GM18868 (cell line): ENCODE data around the gene MBTPS1.
"Not testable (repeated sequence)": the region's sequence is repeated elsewhere in the genome, so short reads cannot be mapped to it uniquely, and the experiment has no call there.

ENCODE experiments used
- ATAC-seq: cut with Tn5 transposase; IDR thresholded peaks from one replicate; pipeline ENCODE4 v1.9.1; 2021; ENCODE audit warnings: mild to moderate bottlenecking, moderate library complexity; ENCODE audit not compliant: unreplicated experiment

The MBTPS1 gene

GRCh38 chr16:84137769-84138357, 21.1 kb upstream of the MBTPS1 start:
- no peak for ATAC-seq

DNA sequence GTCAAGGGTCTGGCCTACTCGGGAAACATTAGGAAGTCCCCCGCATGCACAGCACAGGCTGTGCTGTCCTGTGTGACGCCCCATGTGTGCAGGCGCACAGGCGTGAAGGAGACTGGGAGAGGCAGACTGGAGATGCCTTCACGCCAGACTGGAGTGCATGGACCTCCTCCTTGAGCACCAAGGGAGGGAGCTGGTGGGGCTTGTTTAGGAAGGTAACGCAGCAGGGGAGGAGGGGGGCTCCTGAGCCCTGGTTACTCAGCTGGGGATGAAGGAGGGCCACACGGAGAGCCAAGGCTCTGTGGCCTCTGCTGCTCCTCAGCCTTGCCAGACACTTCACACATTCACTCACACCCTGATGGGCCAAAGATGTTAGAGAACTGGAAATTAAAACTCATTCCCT, 20.5 kb upstream of the MBTPS1 start:
- ATAC-seq, result no peak

- no peak for ATAC-seq
Measured at GRCh38 chr16:84136331-84137125, 19.8 kb upstream of the MBTPS1 start.

DNA sequence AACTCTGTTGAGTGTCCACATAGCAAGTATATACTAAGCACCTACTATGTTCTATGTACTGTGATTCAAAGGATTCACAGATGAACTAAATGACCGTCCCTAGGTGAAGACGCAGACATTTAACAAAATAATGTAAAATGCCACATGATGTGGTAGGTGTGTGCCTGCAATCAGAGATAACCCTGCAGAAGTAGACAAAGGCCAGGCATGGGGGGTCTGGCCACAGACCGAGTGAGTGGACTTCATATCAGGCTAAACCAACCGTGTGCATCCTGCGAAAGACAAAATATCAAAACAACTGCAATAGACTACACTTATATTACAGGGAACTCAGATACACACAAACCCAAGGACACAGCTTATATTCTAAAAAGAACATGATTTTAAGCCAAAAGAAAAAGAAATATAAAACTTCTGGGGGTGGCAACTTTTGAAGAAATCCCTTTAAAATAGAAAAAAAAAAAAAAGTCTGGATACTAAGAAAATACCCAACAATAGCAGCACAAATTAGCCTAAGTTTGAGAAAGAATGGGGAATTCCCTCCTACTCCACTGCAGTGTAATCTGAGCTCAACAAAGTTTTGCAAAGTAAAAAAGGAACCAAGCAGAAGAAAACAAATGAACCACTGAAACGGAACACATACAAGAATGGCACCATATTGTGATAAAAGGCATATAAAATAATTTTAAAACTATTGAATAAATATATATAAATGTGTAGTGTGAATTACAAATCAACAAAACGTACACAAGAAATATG, 16.0 kb upstream of the MBTPS1 start:
- ATAC-seq, result peak; percentile 57

GRCh38 chr16:84131117-84131516, 14.4 kb upstream of the MBTPS1 start:
- ATAC-seq, result no peak

- ATAC-seq, result peak; percentile 53
Measured at GRCh38 chr16:84124257-84125073, 7.7 kb upstream of the MBTPS1 start.

- ATAC-seq, result no peak
Measured at GRCh38 chr16:84121007-84121406, 4.3 kb upstream of the MBTPS1 start.

GRCh38 chr16:84120023-84120422, 3.3 kb upstream of the MBTPS1 start:
- ATAC-seq, result no peak

GRCh38 chr16:84119368-84119767, 2.6 kb upstream of the MBTPS1 start:
- no peak for ATAC-seq

GRCh38 chr16:84118315-84118714, 1.6 kb upstream of the MBTPS1 start:
- ATAC-seq, result not testable (repeated sequence)

DNA sequence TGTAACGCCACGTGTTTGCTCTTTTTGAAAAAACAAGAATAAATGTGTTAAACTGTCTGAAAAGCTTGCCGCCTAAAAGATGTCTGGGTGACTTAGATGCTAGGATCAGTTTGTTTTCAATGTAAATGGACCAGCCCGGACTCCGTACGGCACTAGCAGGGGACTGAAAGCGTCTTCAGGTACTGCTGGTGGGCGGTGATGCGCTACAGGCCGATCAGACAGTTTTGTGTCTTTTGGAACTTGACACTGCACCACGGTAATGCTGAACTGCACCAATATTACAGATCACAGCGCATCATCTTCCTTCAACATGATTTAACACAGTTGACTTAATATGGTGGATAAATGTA, 727 bp upstream of the MBTPS1 start:
- no peak for ATAC-seq

GRCh38 chr16:84115919-84116719, 623 bp downstream of the MBTPS1 start:
- ATAC-seq, result peak; percentile 35

GRCh38 chr16:84111949-84112348, 4.8 kb downstream of the MBTPS1 start:
- not testable (repeated sequence) for ATAC-seq

- ATAC-seq, result no peak
Measured at GRCh38 chr16:84111525-84111924, 5.2 kb downstream of the MBTPS1 start.

GRCh38 chr16:84110527-84110926, 6.2 kb downstream of the MBTPS1 start:
- no peak for ATAC-seq

DNA sequence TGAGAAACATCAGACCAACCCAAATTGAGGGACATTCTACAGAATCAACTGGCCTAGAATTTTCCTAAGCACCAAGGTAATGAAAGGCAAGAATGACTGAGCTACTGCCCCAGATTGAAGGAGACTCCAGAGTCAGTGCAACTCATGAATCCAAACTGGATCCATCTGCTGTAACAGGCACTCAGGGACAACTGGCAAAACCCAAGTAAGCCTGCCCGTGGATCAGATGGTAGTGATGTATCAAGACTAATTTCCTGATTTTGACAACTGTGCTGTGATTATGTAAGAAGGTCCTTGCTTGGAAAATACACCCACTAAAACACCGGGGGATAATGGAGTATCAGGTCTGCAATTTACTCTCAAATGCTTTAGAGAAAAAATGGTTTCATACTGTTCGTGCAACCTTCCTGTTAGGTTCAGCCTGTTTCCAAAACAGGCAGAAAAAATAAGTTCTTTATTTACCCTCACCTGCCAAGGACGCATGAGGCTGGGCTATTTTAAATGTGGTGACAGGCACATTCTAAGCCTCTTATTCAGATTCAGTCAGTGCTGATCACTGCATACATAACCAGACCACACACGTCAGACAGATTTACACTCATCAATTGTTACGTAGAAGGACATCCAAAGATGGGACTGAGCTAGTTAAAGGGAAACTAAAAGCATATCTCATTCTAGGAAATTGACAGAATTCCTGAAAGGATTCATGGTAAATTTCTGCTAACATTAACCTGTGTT, 7.0 kb downstream of the MBTPS1 start:
- no peak for ATAC-seq

DNA sequence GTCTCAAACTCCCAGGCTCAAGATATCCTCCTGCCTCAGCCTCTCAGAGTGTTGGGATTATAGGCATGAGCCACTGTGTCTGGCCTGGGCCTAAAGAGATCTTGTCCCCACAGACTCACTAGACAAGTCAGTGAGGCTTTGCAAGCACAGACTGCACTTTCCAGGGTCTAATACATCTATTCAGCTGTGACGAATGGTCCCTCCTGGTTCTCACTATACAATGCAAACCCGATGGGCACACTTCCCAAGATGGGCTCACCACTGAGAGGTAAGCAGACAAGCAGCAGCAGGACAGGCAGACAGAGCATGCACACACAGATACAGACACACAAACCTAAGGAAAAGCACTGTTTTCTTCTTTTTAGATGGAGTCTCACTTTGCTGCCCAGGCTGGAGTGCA, 8.8 kb downstream of the MBTPS1 start:
- ATAC-seq, result no peak

DNA sequence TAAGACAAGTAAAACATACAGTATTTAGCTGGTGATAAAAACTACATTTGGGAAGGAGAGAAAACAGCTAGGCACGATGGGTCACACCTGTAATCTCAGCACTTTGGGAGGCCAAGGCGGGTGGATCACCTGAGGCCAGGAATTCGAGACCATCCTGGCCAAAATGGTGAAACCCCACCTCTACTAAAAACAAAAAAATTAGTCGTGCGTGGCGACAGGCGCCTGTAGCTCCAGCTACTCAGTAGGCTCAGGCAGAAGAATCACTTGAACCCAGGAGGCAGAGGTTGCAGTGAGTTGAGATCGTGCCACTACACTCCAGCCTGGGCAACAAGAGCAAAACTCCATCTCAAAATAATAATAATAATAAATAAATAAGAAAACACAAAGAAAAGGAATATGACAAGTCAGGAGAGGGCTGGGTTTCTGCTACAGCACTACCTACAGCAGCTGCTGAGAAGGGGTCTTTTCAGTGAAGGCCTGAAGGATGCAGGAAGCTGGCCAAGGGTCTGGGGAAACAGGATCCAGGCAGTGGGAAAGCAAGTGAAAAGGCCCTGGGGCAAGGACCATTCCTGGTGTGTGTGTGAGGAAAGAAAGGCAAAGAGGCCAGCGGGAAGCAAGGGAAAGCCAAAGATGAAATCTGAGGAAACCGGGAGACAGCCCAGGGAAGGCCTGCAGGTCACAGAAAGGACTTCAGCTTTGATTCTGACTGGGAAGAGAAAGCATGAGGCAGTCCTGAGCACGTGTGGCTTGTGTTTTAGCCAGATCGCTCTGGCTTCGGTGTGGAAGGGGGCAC, 10.6 kb downstream of the MBTPS1 start:
- no peak for ATAC-seq

- no peak for ATAC-seq
Measured at GRCh38 chr16:84105301-84105815, 11.4 kb downstream of the MBTPS1 start.
